T-cell (primary cell): ENCODE data around the gene SRSF10. TPM values are rescaled to one million over a fixed set of nuclear protein-coding genes. Genes with fewer than 3 reads are reported as not detected.

ENCODE experiments used
- ATAC-seq, 4 experiments: fragments of 200-7000 bp in 3 of 4; fragments of 150-1000 bp in 1 of 4; cut with Tn5 transposase; replicated peaks in 1 of 4; 1 replicate in 3 of 4; 2 replicates in 1 of 4; pipeline ENCODE4 v1.10.0; 2021; ENCODE audit warnings: moderate library complexity in 3 of 4, mild to moderate bottlenecking in 2 of 4, moderate number of reproducible peaks in 1 of 4
- CTCF ChIA-PET, 2 donors: fragments of 300-600 bp; sonication (Branson Sonifier 250); formaldehyde crosslinking; loops; one replicate each; lab custom pipeline; 2022; ENCODE audit warnings: antibody characterized with exemption in 2 of 2; lab: Charles Lee
- POLR2A ChIA-PET, 2 donors: fragments of 300-600 bp; sonication (Branson Sonifier 250); formaldehyde crosslinking; loops; one replicate each; lab custom pipeline; 2022; ENCODE audit warnings: antibody characterized with exemption in 2 of 2; lab: Charles Lee
- DNase-seq, 35 experiments: peaks; one replicate each; pipeline versions ENCODE4 v3.0.0 to v3.0.0-alpha.2; 2013 to 2023
- H3K27ac ChIP-seq: one replicate; pipeline ENCODE4 v1.5.1; 2013; ENCODE audit warnings: low read length
- H3K27me3 ChIP-seq, 2 experiments: replicated peaks in 1 of 2; 1 replicate in 1 of 2; 2 replicates in 1 of 2; pipeline versions ENCODE4 v1.6.1 to v1.7.0; 2013; ENCODE audit warnings: low read length in 1 of 2, mixed read lengths in 1 of 2; ENCODE audit not compliant: control insufficient read depth in 2 of 2, insufficient read depth in 2 of 2; ENCODE audit errors: extremely low read depth in 1 of 2
- H3K36me3 ChIP-seq, 2 donors: 1 replicate in 1 of 2; 2 replicates in 1 of 2; pipeline versions ENCODE4 v1.6.1 to v1.7.0; 2013; ENCODE audit warnings: low read length in 1 of 2; ENCODE audit not compliant: control insufficient read depth in 2 of 2, insufficient read depth in 1 of 2; ENCODE audit errors: extremely low read depth in 1 of 2
- H3K4me1 ChIP-seq, 2 experiments: 1 replicate in 1 of 2; 2 replicates in 1 of 2; pipeline versions ENCODE4 v1.6.1 to v1.7.0; 2013; ENCODE audit warnings: low read length in 2 of 2, mixed read lengths in 1 of 2; ENCODE audit not compliant: insufficient read depth in 2 of 2, control insufficient read depth in 1 of 2; ENCODE audit errors: extremely low read depth in 1 of 2
- H3K4me3 ChIP-seq, 2 donors: 1 replicate in 1 of 2; 2 replicates in 1 of 2; pipeline versions ENCODE4 v1.5.1 to v1.7.0; 2013; ENCODE audit warnings: mild to moderate bottlenecking in 2 of 2, low read length in 1 of 2, moderate library complexity in 1 of 2; ENCODE audit not compliant: control insufficient read depth in 1 of 2; ENCODE audit errors: extremely low read depth in 1 of 2
- H3K9me3 ChIP-seq: 2 replicates; pipeline ENCODE4 v1.7.0; 2013
- H3K27ac Mint-ChIP-seq, 2 donors: one replicate each; pipeline ENCODE4 v1.8.0; 2020 to 2021; ENCODE audit warnings: mild to moderate bottlenecking in 2 of 2, mixed read lengths in 2 of 2
- H3K27me3 Mint-ChIP-seq, 2 donors: one replicate each; pipeline ENCODE4 v1.8.0; 2021 to 2022; ENCODE audit warnings: mixed read lengths in 2 of 2
- H3K36me3 Mint-ChIP-seq: one replicate; pipeline ENCODE4 v1.8.0; 2021; ENCODE audit warnings: mixed read lengths
- H3K4me1 Mint-ChIP-seq, 3 donors: one replicate each; pipeline ENCODE4 v1.8.0; 2020 to 2022; ENCODE audit warnings: mixed read lengths in 3 of 3, mild to moderate bottlenecking in 1 of 3
- H3K4me3 Mint-ChIP-seq, 3 donors: one replicate each; pipeline ENCODE4 v1.8.0; 2020 to 2022; ENCODE audit warnings: mild to moderate bottlenecking in 3 of 3, mixed read lengths in 3 of 3, moderate library complexity in 3 of 3
- H3K9me3 Mint-ChIP-seq, 3 donors: one replicate each; pipeline ENCODE4 v1.8.0; 2020 to 2022; ENCODE audit warnings: mixed read lengths in 3 of 3
- WGBS: methylation state at CpG from one replicate; pipeline ENCODE4 v1.1.5; 2013; ENCODE audit warnings: missing lambda C conversion rate; ENCODE audit not compliant: insufficient coverage; 5-methylcytosine and 5-hydroxymethylcytosine counted together
- total RNA-seq, 35 experiments: library from RNA in 6 of 35; stranded (reverse) in 6 of 35; fragments of 120-200 nt in 1 of 35; gene quantifications; one replicate each; pipeline versions ENCODE4 v1.2.1 to v1.2.4 and lab custom pipeline; 2013 to 2026

Gene SRSF10
- total RNA-seq = 100 to 1,000 TPM; 145 to 240 (median 153) TPM
- total RNA-seq (2013) = 187 TPM
- total RNA-seq (lab: John Stamatoyannopoulos, UW) = 204 to 559 (median 358) reads per million in 29 experiments

DNA sequence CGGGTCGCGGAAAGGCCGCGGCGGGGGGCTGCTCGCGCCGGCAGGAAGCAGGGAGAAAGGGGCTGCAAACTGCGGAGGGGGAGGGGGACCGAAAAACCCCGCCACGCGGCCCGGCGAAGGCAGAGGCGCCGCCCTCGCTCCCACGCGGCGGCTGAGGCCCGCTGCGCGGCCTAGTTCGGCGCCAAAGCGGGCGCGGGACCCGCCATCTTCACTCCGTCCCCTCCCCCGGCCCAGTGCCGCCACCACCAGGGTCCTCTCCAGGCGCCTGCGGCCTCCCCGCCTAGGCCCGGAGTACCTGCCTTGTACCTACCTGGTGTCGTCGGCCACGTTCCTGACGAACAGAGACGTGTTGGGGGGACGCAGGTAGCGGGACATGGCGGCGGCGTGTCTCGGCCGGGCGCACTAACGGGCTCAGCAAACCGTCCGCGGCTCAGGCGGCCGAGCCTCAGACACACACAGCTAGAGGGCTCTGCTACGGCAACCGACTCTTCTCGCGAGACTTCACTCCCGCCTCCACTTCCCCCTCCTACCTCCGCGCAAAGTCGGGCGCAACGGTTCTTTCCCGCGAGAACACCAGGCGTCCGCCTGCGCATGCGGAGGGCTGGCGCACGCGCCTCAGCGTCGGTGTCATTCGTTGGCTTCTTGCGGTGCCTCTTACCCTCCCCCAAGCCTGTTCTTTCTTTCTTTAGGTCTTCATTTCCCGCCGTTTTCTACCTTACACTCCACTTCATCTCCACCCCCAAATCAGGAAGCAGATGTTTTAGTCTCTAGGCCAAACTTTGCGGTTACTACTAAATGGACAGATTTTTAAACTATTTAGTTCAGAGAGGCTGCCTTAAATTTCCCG, at the start of gene SRSF10:
Gene SRSF10, minus strand, starts transcription at position 447 of the 847 bp plus-strand sequence. Its CDS starts 72 bp downstream, at position 375.
- 0% methylated on average over 70 of the region's 84 CpGs for WGBS
- Mint-ChIP-seq H3K27me3 (no peaks in the 10 kb centered on the region), H3K4me3 (peak within 1 kb of the TSS; percentile 92 to 97 (median 96)), H3K36me3 (peaks cover 11% of the 10 kb centered on the region), H3K4me1 (peaks cover 50 to 56% (median 51%) of the 10 kb centered on the region in 3 donors), H3K27ac (peak within 1 kb of the TSS; percentile 96 to 97), H3K9me3 (no peaks in the 10 kb centered on the region)
- H3K27ac ChIP-seq = peak within 1 kb of the TSS; percentile 96
- H3K36me3 ChIP-seq = peaks cover 0 to under 1% of the 10 kb centered on the region in 2 donors
- H3K27me3 ChIP-seq = no peaks in the 10 kb centered on the region
- DNase-seq (peak; percentile 94 to 100 (median 97)), ATAC-seq (peak; percentile 94 to 98 (median 96))
- POLR2A ChIA-PET = interaction anchor here in 1 of 2 donors (0.6 kb wide), 2 partner anchors 17 to 156 kb away, joined by 3 read pairs; no protein-coding TSS in a partner anchor
- H3K4me1 ChIP-seq = peaks cover 16 to 39% of the 10 kb centered on the region in 2 experiments
- peak within 1 kb of the TSS; percentile 77 to 93 for H3K4me3 ChIP-seq
- no peaks in the 10 kb centered on the region for H3K9me3 ChIP-seq
- CTCF ChIA-PET = interaction anchor here in 1 of 2 donors (1.3 to 1.8 kb wide), 2 partner anchors 20 to 23 kb away, joined by 4 to 17 read pairs; partner anchors contain the start of gene PNRC2

DNA sequence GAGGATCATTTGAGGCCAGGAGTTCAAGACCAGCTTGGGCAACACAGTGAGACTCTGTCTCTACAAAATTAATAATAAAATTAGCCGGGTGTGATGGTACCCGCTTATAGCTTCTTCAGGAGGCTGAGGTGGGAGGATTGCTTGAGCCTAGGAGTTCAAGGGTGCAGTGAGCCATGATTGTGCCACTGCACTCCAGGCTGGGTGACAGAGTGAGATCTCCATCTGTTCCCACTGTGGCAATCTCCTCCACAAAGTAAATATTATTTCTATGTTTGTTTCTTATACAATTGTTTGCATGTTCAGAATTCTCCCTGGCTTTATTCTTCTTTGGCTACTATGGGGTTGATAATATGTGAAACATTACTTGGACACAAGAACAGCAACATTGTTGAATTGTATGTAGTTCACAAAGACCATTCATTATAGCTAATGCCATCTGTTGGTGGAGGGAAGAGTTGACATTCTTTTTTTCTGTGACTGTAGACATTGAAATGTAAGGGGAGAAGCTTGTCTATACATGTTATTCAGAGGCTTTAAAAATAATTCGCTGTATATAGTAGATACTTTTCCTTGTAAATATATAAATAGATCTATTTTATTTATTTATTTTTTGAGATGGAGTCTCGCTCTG, 47.8 kb upstream of the SRSF10 start:
- peak in 1 of 35 experiments; percentile 47 for DNase-seq

DNA sequence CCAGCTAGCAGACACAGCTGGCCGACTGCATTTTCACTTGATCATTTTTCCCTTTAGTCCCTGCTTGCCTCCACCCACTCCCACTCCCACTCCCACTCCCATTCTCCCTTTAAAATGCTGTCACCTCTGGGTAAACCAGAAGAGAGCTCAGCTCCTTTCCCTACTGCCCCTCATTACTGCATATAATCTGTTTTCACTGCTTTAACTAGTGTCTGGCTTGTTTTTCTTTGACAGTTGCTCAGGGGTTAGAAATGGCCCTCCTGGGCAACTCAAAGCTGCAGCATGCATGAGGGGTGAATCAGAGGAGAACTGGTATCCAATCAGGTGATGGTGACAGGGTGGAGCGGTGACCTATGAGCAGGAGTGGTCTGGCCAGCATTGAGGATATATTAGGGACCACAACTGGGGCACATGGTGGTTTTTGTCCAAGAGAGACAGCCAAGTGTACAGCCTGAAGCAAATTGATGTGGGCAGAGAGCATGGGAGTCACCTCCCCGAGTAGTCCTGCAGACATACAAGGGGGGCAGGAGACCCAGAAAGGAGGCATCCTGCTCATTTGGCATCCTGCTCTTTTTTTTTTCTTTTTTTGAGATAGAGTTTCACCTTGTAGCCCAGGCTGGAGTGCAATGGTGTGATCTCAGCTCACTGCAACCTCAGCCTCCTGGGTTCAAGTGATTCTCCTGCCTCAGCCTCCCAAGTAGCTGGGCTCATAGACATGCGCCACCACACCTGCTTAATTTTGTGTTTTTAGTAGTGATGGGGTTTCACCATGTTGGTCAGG, 42.6 kb upstream of the SRSF10 start:
- no peaks in the 10 kb centered on the region for H3K36me3 ChIP-seq
- DNase-seq (no peak), ATAC-seq (no peak)
- 70% methylated on average over 3 of the region's 4 CpGs for WGBS
- no peaks in the 10 kb centered on the region for H3K36me3 Mint-ChIP-seq
- H3K4me3 ChIP-seq = no peak overlapping the region
- peaks cover 0 to 9% of the 10 kb centered on the region in 2 experiments for H3K27me3 ChIP-seq
- H3K27ac Mint-ChIP-seq = no peak overlapping the region
- CTCF ChIA-PET = no interaction called here
- H3K27me3 Mint-ChIP-seq = no peaks in the 10 kb centered on the region
- H3K4me1 Mint-ChIP-seq = no peaks in the 10 kb centered on the region
- H3K9me3 Mint-ChIP-seq = no peaks in the 10 kb centered on the region
- POLR2A ChIA-PET = no interaction called here
- H3K4me3 Mint-ChIP-seq = no peak overlapping the region
- H3K27ac ChIP-seq = no peak overlapping the region
- no peaks in the 10 kb centered on the region for H3K9me3 ChIP-seq
- H3K4me1 ChIP-seq = no peaks in the 10 kb centered on the region

More for the DNA sequence above, 47.8 kb upstream of the SRSF10 start:
- no peaks in the 10 kb centered on the region for H3K27me3 Mint-ChIP-seq
- peak in 2 of 4 experiments; percentile 26 to 50 for ATAC-seq
- no peaks in the 10 kb centered on the region for H3K9me3 ChIP-seq
- no peaks in the 10 kb centered on the region for H3K27me3 ChIP-seq
- no peak overlapping the region for H3K4me3 Mint-ChIP-seq
- no CpG with 5 or more reads among the region's 4 CpGs for WGBS
- H3K4me1 Mint-ChIP-seq = peaks cover 0 to 2% (median 0%) of the 10 kb centered on the region in 3 donors
- H3K27ac ChIP-seq = no peak overlapping the region
- no peak overlapping the region for H3K27ac Mint-ChIP-seq
- no peak overlapping the region for H3K4me3 ChIP-seq
- ChIA-PET CTCF (interaction anchor here in 1 of 2 donors (0.6 to 1.5 kb wide), 3 partner anchors 17 to 218 kb away, joined by 3 to 6 read pairs (median 5); partner anchors contain the start of gene PNRC2), POLR2A (no interaction called here)
- no peaks in the 10 kb centered on the region for H3K4me1 ChIP-seq
- no peaks in the 10 kb centered on the region for H3K36me3 ChIP-seq
- H3K36me3 Mint-ChIP-seq = no peaks in the 10 kb centered on the region
- H3K9me3 Mint-ChIP-seq = no peaks in the 10 kb centered on the region

DNA sequence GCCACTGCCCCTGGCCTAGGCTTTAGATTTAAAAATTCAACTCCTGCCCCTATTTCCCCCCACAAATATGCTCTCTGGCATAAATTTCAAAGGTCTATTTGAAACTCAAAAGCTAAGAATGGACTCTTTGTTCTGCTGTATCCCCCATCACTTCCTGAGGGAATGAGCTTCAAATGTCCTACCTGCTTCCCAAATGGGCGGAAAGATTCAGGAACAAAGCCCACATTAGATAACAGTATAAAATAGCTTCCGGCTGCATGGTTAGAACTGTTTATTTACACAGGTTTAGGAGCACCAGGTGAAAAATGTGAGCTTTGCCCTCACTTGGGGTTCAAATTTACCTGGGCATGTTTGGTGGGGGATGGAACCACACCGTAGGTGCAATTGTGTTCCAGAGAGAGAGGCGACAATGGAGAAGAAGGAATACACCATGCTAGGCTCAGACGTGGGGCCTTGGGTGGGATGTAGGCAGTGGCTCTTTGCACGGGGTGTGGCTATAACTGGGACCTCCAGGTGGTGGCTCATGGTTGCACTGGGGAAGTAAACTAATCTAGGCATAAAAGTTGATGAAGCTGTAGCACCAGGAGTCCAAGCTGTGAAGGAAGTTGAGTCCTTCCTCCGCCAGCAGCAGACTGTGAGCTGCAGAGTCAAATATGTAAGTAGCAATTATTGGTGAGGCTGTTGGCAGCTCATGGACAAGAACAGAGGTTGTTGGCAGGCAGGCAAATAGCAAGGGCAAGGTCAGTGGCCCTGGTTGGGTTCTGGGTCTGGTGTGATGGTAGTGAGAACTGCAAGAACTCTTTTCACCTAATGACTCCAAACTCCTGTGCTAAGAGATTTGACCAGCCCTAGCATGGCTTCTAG, 41.5 kb upstream of the SRSF10 start:
- Histone ChIP-seq H3K9me3 (no peaks in the 10 kb centered on the region), H3K27ac (no peak overlapping the region), H3K4me1 (no peaks in the 10 kb centered on the region), H3K36me3 (no peaks in the 10 kb centered on the region), H3K4me3 (no peak overlapping the region), H3K27me3 (peaks cover 0 to 9% of the 10 kb centered on the region in 2 experiments)
- WGBS = 76% methylated on average over 5 of the region's 7 CpGs
- no peaks in the 10 kb centered on the region for H3K36me3 Mint-ChIP-seq
- ATAC-seq (no peak), DNase-seq (no peak)
- no peak overlapping the region for H3K4me3 Mint-ChIP-seq
- H3K27me3 Mint-ChIP-seq = peaks cover 0 to 2% of the 10 kb centered on the region in 2 donors
- ChIA-PET CTCF (no interaction called here), POLR2A (no interaction called here)
- H3K27ac Mint-ChIP-seq = no peak overlapping the region
- H3K4me1 Mint-ChIP-seq = no peaks in the 10 kb centered on the region
- no peaks in the 10 kb centered on the region for H3K9me3 Mint-ChIP-seq

DNA sequence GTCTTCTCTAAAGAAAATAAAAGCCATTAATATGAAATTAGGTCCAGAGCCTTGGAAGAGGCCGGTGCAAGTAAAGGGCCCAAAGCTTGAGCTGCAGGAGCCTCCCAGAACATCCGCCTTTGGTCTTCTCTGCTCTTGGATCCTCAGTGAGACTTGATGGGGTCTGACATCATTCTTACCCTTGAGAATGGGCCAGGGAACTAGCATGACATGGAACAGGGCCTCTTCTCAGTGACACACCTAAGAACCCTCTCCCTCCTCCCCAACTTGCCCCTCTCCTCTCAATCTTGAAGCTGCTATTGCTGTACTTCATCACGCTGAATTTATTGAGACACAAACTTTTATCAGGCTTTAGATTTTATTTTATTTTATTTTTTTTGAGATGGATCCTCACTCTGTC, 40.3 kb upstream of the SRSF10 start:
- H3K27ac ChIP-seq = no peak overlapping the region
- DNase-seq (no peak), ATAC-seq (no peak)
- H3K36me3 ChIP-seq = no peaks in the 10 kb centered on the region
- peaks cover 0 to 2% of the 10 kb centered on the region in 2 donors for H3K27me3 Mint-ChIP-seq
- H3K36me3 Mint-ChIP-seq = no peaks in the 10 kb centered on the region
- no peak overlapping the region for H3K4me3 ChIP-seq
- H3K4me3 Mint-ChIP-seq = no peak overlapping the region
- WGBS = 100% methylated on average over 2 of the region's 3 CpGs
- H3K9me3 Mint-ChIP-seq = no peaks in the 10 kb centered on the region
- ChIA-PET POLR2A (no interaction called here), CTCF (no interaction called here)
- H3K4me1 Mint-ChIP-seq = no peaks in the 10 kb centered on the region
- peaks cover 0 to 9% of the 10 kb centered on the region in 2 experiments for H3K27me3 ChIP-seq
- H3K27ac Mint-ChIP-seq = no peak overlapping the region
- H3K9me3 ChIP-seq = no peaks in the 10 kb centered on the region
- no peaks in the 10 kb centered on the region for H3K4me1 ChIP-seq
